GM19468 (cell line): ENCODE measurements around the gene CHAMP1.

Experiments used
- ATAC-seq: cut with Tn5 transposase; IDR thresholded peaks from one replicate; pipeline ENCODE4 v1.9.1; 2021; ENCODE audit warnings: mild to moderate bottlenecking, moderate library complexity, moderate number of reproducible peaks; ENCODE audit not compliant: unreplicated experiment; ENCODE audit errors: extremely low read depth

CHAMP1 gene

GRCh38 chr13:114298866-114299265 is 15.4 kb upstream of the CHAMP1 start:
- no peak for ATAC-seq

- no peak for ATAC-seq
Observed at GRCh38 chr13:114299604-114300305, 14.5 kb upstream of the CHAMP1 start.

GRCh38 chr13:114303700-114304327 is 10.5 kb upstream of the CHAMP1 start:
- no peak for ATAC-seq

GRCh38 chr13:114304346-114305034 is 9.8 kb upstream of the CHAMP1 start:
- ATAC-seq: no peak

GRCh38 chr13:114309086-114309485 is 5.2 kb upstream of the CHAMP1 start:
- ATAC-seq: no peak

GRCh38 chr13:114309806-114310410 is 4.4 kb upstream of the CHAMP1 start:
- ATAC-seq: no peak

- no peak for ATAC-seq
Observed at GRCh38 chr13:114310956-114311355, 3.3 kb upstream of the CHAMP1 start.

GRCh38 chr13:114311387-114311786 is 2.9 kb upstream of the CHAMP1 start:
- no peak for ATAC-seq

GRCh38 chr13:114311908-114312307 is 2.4 kb upstream of the CHAMP1 start:
- no peak for ATAC-seq

GRCh38 chr13:114313061-114313860 is 1.0 kb upstream of the CHAMP1 start:
- no peak for ATAC-seq

GRCh38 chr13:114315074-114315785 is 927 bp downstream of the CHAMP1 start:
- ATAC-seq: no peak

- ATAC-seq: no peak
Observed at GRCh38 chr13:114318624-114319023, 4.3 kb downstream of the CHAMP1 start.

GRCh38 chr13:114319441-114319913 is 5.2 kb downstream of the CHAMP1 start:
- no peak for ATAC-seq

GRCh38 chr13:114320065-114320464 is 5.8 kb downstream of the CHAMP1 start:
- ATAC-seq: no peak

GRCh38 chr13:114321256-114321655 is 7.0 kb downstream of the CHAMP1 start:
- ATAC-seq: no peak

- no peak for ATAC-seq
Observed at GRCh38 chr13:114323349-114323748, 9.0 kb downstream of the CHAMP1 start.

GRCh38 chr13:114324334-114324733 is 10.0 kb downstream of the CHAMP1 start:
- ATAC-seq: no peak

GRCh38 chr13:114325729-114326128 is 11.4 kb downstream of the CHAMP1 start:
- no peak for ATAC-seq

- no peak for ATAC-seq
Observed at GRCh38 chr13:114328034-114328433, 13.7 kb downstream of the CHAMP1 start.
